Stomach (tissue), 4 donors: Measurements from ENCODE around the gene FAM83F.

Experiments
- EP300 ChIP-seq: sonication (generic); formaldehyde crosslinking; IDR thresholded peaks from one replicate; pipeline ENCODE4 v1.6.1; 2017; ENCODE audit warnings: antibody characterized with exemption
- POLR2A ChIP-seq, 4 donors: fragments of 450-650 bp; IDR thresholded peaks; one replicate each; pipeline ENCODE4 v1.6.1; 2016; ENCODE audit warnings: antibody characterized with exemption in 4 of 4, control low read depth in 2 of 4, mild to moderate bottlenecking in 1 of 4, moderate library complexity in 1 of 4
- POLR2AphosphoS5 ChIP-seq, 3 donors: sonication (generic); formaldehyde crosslinking; IDR thresholded peaks; one replicate each; pipeline ENCODE4 v1.6.1; 2016; ENCODE audit warnings: antibody characterized with exemption in 3 of 3
- TF ChIP-seq, protein P1 (sequence below), 7 experiments: fragments of 450-650 bp in 4 of 7; fragments of 200-600 bp in 3 of 7; sonication (generic) in 3 of 7; IDR thresholded peaks; one replicate each; pipeline ENCODE4 v1.5.1; 2016 to 2019; ENCODE audit warnings: antibody characterized with exemption in 7 of 7, control low read depth in 2 of 7, mild to moderate bottlenecking in 1 of 7

DNA sequence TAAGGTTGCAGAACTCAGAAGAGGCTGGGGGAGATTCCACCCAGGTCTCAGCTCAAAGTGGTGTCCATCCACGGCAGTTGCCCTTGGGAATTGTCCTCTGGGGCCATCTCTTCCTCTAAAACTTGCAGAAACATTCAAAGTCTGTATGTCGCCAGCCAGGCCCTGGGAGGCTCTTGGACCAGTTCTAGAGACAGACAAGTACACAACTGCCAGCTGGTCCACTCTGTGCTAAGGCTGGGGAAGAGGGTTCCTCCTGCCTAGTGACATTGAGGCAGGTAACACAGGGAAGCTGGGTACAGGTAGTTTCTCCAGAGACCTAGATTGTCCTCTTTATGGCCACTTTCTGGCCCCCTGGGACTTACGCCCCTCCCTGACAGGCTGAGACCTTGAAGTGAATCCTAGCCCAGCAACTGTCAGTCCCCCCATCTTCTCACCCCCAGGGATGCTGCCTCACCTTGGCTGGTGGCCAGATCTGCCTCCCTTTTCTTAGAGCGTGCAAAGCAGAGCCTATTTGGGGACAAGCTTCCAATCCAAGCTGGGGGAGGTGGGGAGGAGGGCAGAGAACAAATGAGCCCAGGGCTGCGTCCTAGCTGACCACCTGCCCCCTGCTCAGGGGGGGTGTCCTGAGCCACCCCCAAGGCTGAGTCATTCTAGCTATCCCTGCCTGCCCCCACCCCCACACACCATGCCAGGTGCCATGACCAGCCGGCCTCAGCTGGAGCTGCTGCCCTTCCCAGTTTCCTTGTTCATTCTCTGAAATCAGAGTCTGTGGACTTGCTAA is 8.4 kb downstream of the FAM83F start:
- TF ChIP-seq, protein P1, sequence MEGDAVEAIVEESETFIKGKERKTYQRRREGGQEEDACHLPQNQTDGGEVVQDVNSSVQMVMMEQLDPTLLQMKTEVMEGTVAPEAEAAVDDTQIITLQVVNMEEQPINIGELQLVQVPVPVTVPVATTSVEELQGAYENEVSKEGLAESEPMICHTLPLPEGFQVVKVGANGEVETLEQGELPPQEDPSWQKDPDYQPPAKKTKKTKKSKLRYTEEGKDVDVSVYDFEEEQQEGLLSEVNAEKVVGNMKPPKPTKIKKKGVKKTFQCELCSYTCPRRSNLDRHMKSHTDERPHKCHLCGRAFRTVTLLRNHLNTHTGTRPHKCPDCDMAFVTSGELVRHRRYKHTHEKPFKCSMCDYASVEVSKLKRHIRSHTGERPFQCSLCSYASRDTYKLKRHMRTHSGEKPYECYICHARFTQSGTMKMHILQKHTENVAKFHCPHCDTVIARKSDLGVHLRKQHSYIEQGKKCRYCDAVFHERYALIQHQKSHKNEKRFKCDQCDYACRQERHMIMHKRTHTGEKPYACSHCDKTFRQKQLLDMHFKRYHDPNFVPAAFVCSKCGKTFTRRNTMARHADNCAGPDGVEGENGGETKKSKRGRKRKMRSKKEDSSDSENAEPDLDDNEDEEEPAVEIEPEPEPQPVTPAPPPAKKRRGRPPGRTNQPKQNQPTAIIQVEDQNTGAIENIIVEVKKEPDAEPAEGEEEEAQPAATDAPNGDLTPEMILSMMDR (IDR thresholded peaks at IDR 0.05): no peak
- TF ChIP-seq POLR2AphosphoS5 (IDR thresholded peaks at IDR 0.05) (no peak), POLR2A (IDR thresholded peaks at IDR 0.05) (no peak), EP300 (no peak)
